ENCODE data around the gene FKBP6. TPM values are rescaled to one million over a fixed set of nuclear protein-coding genes. Genes with fewer than 3 reads are reported as not detected.

FKBP6 gene
- total and polyA plus RNA-seq, 2 of the 13 experiments (the other 11 are each of a cell fraction or from before 2014, with no cell fraction given), result 0.07 to 0.20 TPM

DNA sequence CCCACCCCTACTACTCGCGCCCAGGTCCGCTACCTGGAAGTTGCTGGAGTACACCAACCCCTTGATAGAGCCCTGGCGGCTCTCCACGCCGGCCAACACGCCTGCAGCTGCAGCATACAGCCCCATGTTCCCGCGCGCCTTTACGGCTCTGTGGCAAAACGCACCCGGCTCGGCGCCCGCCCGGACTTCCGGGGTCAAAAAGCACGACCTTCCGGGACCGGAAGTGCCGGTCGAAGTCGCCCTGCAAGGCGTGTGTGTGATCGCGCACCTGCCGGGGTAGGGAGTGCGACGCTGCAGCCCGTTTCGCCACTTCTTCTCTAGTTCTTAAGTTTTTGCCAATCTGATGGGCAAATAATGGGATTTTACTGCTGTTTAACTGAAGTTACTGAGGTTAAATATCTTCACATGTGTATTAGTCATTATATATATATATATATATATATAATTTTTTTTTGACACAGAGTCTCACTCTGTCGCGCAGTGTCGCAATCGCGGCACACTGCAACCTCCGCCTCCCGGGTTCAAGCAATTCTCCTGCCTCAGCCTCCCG lies 19.2 kb upstream of the FKBP6 start, which contains the start of gene NSUN5 (continued):
- TF ChIP-seq, protein P1, sequence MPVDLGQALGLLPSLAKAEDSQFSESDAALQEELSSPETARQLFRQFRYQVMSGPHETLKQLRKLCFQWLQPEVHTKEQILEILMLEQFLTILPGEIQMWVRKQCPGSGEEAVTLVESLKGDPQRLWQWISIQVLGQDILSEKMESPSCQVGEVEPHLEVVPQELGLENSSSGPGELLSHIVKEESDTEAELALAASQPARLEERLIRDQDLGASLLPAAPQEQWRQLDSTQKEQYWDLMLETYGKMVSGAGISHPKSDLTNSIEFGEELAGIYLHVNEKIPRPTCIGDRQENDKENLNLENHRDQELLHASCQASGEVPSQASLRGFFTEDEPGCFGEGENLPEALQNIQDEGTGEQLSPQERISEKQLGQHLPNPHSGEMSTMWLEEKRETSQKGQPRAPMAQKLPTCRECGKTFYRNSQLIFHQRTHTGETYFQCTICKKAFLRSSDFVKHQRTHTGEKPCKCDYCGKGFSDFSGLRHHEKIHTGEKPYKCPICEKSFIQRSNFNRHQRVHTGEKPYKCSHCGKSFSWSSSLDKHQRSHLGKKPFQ (CRISPR knock-in tag; IDR thresholded peaks at IDR 0.05; ENCODE audit: insufficient replicate concordance), result peak; percentile 40
- TF ChIP-seq, protein P2, sequence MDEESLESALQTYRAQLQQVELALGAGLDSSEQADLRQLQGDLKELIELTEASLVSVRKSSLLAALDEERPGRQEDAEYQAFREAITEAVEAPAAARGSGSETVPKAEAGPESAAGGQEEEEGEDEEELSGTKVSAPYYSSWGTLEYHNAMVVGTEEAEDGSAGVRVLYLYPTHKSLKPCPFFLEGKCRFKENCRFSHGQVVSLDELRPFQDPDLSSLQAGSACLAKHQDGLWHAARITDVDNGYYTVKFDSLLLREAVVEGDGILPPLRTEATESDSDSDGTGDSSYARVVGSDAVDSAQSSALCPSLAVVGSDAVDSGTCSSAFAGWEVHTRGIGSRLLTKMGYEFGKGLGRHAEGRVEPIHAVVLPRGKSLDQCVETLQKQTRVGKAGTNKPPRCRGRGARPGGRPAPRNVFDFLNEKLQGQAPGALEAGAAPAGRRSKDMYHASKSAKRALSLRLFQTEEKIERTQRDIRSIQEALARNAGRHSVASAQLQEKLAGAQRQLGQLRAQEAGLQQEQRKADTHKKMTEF (CRISPR knock-in tag; IDR thresholded peaks at IDR 0.05), result peak; percentile 91
- TF ChIP-seq SRSF1 (optimal IDR thresholded peaks at IDR 0.05; ENCODE audit: low read depth, low read length) (no peak), MZF1 (CRISPR knock-in tag; IDR thresholded peaks at IDR 0.05; ENCODE audit: borderline replicate concordance) (no peak), ZFAT (CRISPR knock-in tag; conservative IDR thresholded peaks at IDR 0.05) (peak; percentile 77), PHF5A (CRISPR knock-in tag; IDR thresholded peaks at IDR 0.05; ENCODE audit: low read depth, unreplicated experiment) (no peak), GZF1 (CRISPR knock-in tag; IDR thresholded peaks at IDR 0.05) (0 out of 2 replicates have a peak, but pooled peaks have one; percentile 70), ZNF264 (CRISPR knock-in tag; IDR thresholded peaks at IDR 0.05) (peak; percentile 91), KDM5B (CRISPR knock-in tag; IDR thresholded peaks at IDR 0.05; ENCODE audit: borderline replicate concordance) (peak; percentile 95; the same call in 1 of the 2 replicates), ZNF83 (CRISPR knock-in tag; IDR thresholded peaks at IDR 0.05; ENCODE audit: borderline replicate concordance) (peak; percentile 90), MIXL1 (CRISPR knock-in tag; IDR thresholded peaks at IDR 0.05) (peak; percentile 62; the same call in 1 of the 2 replicates), ZNF20 (CRISPR knock-in tag; IDR thresholded peaks at IDR 0.05) (no peak), NAIF1 (CRISPR knock-in tag; IDR thresholded peaks at IDR 0.05; ENCODE audit: borderline replicate concordance) (no peak), SOX6 (IDR thresholded peaks at IDR 0.05) (no peak), SOX6 (CRISPR knock-in tag; IDR thresholded peaks at IDR 0.05) (peak; percentile 51), ONECUT2 (CRISPR knock-in tag; IDR thresholded peaks at IDR 0.05) (peak; percentile 62), THYN1 (CRISPR knock-in tag; IDR thresholded peaks at IDR 0.05; ENCODE audit: borderline replicate concordance, low read depth) (no peak), ZNF12 (CRISPR knock-in tag; IDR thresholded peaks at IDR 0.05) (peak; percentile 83), ZNF546 (CRISPR knock-in tag; conservative IDR thresholded peaks at IDR 0.05) (peak; percentile 90; the same call in 1 of the 2 replicates)
- TF ChIP-seq, protein P3, sequence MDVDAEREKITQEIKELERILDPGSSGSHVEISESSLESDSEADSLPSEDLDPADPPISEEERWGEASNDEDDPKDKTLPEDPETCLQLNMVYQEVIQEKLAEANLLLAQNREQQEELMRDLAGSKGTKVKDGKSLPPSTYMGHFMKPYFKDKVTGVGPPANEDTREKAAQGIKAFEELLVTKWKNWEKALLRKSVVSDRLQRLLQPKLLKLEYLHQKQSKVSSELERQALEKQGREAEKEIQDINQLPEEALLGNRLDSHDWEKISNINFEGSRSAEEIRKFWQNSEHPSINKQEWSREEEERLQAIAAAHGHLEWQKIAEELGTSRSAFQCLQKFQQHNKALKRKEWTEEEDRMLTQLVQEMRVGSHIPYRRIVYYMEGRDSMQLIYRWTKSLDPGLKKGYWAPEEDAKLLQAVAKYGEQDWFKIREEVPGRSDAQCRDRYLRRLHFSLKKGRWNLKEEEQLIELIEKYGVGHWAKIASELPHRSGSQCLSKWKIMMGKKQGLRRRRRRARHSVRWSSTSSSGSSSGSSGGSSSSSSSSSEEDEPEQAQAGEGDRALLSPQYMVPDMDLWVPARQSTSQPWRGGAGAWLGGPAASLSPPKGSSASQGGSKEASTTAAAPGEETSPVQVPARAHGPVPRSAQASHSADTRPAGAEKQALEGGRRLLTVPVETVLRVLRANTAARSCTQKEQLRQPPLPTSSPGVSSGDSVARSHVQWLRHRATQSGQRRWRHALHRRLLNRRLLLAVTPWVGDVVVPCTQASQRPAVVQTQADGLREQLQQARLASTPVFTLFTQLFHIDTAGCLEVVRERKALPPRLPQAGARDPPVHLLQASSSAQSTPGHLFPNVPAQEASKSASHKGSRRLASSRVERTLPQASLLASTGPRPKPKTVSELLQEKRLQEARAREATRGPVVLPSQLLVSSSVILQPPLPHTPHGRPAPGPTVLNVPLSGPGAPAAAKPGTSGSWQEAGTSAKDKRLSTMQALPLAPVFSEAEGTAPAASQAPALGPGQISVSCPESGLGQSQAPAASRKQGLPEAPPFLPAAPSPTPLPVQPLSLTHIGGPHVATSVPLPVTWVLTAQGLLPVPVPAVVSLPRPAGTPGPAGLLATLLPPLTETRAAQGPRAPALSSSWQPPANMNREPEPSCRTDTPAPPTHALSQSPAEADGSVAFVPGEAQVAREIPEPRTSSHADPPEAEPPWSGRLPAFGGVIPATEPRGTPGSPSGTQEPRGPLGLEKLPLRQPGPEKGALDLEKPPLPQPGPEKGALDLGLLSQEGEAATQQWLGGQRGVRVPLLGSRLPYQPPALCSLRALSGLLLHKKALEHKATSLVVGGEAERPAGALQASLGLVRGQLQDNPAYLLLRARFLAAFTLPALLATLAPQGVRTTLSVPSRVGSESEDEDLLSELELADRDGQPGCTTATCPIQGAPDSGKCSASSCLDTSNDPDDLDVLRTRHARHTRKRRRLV (CRISPR knock-in tag; IDR thresholded peaks at IDR 0.05), result 0 out of 2 replicates have a peak, but pooled peaks have one; percentile 75
- TF ChIP-seq, protein P4, sequence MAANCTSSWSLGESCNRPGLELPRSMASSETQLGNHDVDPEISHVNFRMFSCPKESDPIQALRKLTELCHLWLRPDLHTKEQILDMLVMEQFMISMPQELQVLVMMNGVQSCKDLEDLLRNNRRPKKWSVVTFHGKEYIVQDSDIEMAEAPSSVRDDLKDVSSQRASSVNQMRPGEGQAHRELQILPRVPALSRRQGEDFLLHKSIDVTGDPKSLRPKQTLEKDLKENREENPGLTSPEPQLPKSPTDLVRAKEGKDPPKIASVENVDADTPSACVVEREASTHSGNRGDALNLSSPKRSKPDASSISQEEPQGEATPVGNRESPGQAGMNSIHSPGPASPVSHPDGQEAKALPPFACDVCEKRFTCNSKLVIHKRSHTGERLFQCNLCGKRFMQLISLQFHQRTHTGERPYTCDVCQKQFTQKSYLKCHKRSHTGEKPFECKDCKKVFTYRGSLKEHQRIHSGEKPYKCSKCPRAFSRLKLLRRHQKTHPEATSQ (CRISPR knock-in tag; IDR thresholded peaks at IDR 0.05; ENCODE audit: borderline replicate concordance), result no peak

All from HepG2 (cell line).